GM06990 (cell line): ENCODE measurements around the gene IGFLR1.

Experiments
- DNase-seq: peaks from one replicate; pipeline ENCODE4 v3.0.0-alpha.2; 2011; ENCODE audit not compliant: insufficient read length; ENCODE audit errors: extremely low read depth
- H3K27me3 ChIP-seq: replicated peaks from 2 replicates; pipeline ENCODE4 v1.6.0; 2011; ENCODE audit warnings: low read length; ENCODE audit not compliant: control insufficient read depth, insufficient read depth
- H3K36me3 ChIP-seq: 2 replicates; pipeline ENCODE4 v1.5.1; 2011; ENCODE audit warnings: low read length; ENCODE audit not compliant: control insufficient read depth, insufficient read depth
- H3K4me3 ChIP-seq: replicated peaks from 2 replicates; pipeline ENCODE4 v1.5.1; 2011; ENCODE audit warnings: low read depth, mild to moderate bottlenecking, control low read depth, low read length
- CTCF ChIP-seq: IDR thresholded peaks from 2 replicates; pipeline ENCODE4 v1.5.1; 2011; ENCODE audit warnings: low read length, control low read depth, mild to moderate bottlenecking, inconsistent platforms; ENCODE audit not compliant: insufficient read depth, poor library complexity, severe bottlenecking

IGFLR1 gene, protein sequence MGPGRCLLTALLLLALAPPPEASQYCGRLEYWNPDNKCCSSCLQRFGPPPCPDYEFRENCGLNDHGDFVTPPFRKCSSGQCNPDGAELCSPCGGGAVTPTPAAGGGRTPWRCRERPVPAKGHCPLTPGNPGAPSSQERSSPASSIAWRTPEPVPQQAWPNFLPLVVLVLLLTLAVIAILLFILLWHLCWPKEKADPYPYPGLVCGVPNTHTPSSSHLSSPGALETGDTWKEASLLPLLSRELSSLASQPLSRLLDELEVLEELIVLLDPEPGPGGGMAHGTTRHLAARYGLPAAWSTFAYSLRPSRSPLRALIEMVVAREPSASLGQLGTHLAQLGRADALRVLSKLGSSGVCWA

DNA sequence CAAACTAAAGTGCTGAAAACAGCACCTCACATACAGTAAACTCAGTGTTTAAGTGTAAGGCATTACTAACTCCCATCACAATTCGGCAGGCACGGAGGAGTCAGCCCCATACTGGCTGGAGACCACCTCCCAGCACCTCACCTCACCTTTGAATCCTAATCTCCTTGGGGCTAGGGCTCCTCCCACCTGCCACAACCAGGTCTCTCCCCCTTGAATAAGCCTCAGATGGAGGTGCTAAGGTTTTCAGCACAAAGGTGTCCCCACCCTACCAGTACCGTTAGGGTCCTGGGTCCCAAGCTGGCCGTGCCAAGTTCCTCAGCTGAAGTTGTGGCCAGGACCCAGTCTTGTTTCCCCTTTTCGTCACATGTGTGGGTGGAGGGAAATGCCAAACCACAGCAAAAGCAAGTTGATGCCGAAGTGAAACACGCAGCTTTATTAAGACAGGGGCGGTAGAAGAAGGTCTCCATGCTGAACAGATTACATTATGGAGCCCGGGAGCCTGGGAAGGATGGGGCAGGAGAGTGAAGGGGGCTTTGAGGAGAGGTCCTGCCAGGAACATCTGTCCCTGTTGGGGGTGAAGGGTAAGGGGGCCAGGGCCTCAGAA lies at the start of gene IGFLR1:
Gene IGFLR1, minus strand, starts transcription at position 332 of the 604 bp plus-strand sequence. CDS start 1,272 bp downstream, outside the sequence.
- H3K27me3 ChIP-seq = no peaks in the 10 kb centered on the region
- peaks cover 10% of the 10 kb centered on the region for H3K36me3 ChIP-seq
- peak within 1 kb of the TSS; percentile 74 for H3K4me3 ChIP-seq
- TF ChIP-seq CTCF = no peak
- peak; percentile 75 for DNase-seq

GRCh38 chr19:35791814-35792279 lies 49.6 kb upstream of the IGFLR1 start:
- no peaks in the 10 kb centered on the region for H3K36me3 ChIP-seq
- no peak for DNase-seq
- TF ChIP-seq CTCF = no peak
- H3K27me3 ChIP-seq = no peaks in the 10 kb centered on the region
- H3K4me3 ChIP-seq = no peak overlapping the region

DNA sequence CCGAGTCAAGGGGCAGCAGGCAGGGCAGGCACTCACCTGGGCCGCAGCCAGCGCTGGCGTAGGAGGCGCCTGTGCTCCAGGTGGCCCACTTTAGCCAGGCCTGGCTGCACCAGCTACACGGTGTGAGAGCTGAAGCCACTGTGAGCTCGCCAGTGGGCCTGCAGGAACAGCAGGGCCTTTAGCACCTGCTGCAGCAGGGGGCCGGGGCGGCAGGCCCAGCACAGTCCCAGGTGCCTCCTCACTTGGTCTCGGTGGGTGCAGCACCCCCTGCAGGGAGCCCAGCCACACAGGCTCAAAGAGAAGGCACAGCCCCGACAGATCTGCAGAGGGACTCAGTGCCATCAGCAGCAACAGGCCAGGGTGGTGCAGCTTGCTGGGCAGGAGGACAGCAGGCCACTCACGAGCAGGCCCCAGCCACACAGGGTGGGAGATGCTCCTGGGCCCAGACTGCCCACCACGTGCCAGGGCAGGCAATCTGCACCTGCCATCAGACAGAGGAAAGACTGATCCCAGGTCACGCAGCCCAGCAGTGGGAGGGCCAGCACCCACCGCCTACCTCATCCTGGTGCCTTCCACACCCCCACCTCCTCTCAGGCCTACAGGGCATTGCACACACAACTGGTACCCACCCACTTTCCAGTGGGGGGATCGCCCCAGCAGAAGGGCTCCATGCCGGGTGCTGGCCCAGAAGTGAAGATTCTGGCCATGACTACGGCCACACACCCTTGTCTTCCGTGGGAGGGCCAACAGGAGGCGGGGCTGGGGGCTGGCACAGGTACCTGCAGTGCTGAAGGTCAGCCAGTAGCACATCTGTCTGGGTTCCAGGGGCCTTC lies 48.9 kb upstream of the IGFLR1 start:
- no peak for DNase-seq
- Histone ChIP-seq H3K4me3 (no peak overlapping the region), H3K27me3 (no peaks in the 10 kb centered on the region), H3K36me3 (no peaks in the 10 kb centered on the region)
- peak; percentile 42 for TF ChIP-seq CTCF

DNA sequence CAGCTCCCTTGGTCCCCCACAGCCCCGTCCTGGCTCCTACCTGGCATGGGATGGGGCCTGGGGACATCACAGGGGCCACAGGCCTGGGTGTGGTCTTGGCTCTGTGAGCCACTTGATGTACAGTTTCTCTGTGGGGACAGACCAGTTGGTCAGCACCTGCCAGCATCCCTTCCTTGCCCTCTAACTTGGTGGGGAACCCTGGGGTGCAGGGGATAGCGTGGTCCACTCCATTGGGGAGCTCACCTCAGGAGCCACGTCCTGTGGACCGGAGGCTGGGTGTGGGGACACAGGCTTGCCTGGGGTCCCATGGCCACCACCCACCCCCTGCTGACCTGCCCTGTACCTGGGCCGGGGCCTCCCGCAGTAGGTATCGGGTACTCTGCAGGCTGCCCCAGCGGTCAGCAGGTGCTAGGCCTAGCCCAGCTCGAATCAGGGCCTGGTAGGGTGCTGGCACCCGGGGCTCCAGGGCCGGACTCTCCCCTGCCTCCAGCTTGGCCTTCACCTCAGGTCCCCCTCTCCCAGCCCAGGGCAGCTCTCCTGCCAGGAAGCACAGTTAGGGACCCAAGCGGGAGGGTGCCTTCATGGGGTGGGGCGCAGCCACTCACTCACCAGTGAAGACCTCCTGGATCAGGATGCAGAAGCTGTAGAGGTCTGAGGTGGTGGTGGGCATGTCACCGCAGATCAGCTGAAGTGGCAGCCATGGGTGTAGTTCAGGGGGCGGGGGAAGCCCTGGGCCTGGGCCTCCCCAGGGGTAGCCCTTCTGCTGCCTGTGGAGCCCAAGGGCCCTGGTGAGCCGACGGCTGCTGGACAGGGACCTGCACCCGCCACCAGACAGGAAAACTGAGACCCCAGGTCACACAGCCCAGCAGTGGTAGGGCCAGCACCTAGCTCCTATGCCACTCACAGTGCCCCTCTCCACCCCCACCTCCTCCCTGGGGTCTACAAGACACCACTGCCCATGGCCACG lies 48.0 kb upstream of the IGFLR1 start:
- H3K36me3 ChIP-seq = no peaks in the 10 kb centered on the region
- no peak for TF ChIP-seq CTCF
- DNase-seq = no peak
- no peaks in the 10 kb centered on the region for H3K27me3 ChIP-seq
- H3K4me3 ChIP-seq = no peak overlapping the region
